Lung (tissue), 12 donors: ENCODE measurements around the gene PM20D1. TPM values are rescaled to one million over a fixed set of nuclear protein-coding genes. Genes with fewer than 3 reads are reported as not detected.
A peak's percentile ranks its signal among the peaks of the same experiment; 100 is the strongest.

Source experiments
- ATAC-seq: fragments of 200-7000 bp; cut with Tn5 transposase; one replicate; pipeline ENCODE4 v1.9.1; 2020; ENCODE audit warnings: moderate number of reproducible peaks; ENCODE audit not compliant: insufficient read depth, low FRiP score
- DNase-seq, 3 donors: peaks; one replicate each; pipeline ENCODE4 v3.0.0-alpha.2; 2013 to 2017
- H3K27ac ChIP-seq, 2 donors: one replicate each; pipeline ENCODE4 v1.5.1; 2013; ENCODE audit warnings: mild to moderate bottlenecking in 2 of 2, moderate library complexity in 2 of 2, control low read depth in 1 of 2, inconsistent platforms in 1 of 2, low read depth in 1 of 2, low read length in 1 of 2
- H3K27me3 ChIP-seq, 3 donors: one replicate each; pipeline ENCODE4 v1.5.1; 2013; ENCODE audit warnings: low read length in 2 of 3; ENCODE audit not compliant: control insufficient read depth in 3 of 3, insufficient read depth in 3 of 3
- H3K36me3 ChIP-seq, 4 donors: one replicate each; pipeline ENCODE4 v1.5.1; 2013; ENCODE audit warnings: low read length in 4 of 4, mild to moderate bottlenecking in 1 of 4, moderate library complexity in 1 of 4; ENCODE audit not compliant: control insufficient read depth in 4 of 4, insufficient read depth in 4 of 4
- H3K4me1 ChIP-seq, 5 donors: one replicate each; pipeline ENCODE4 v1.5.1; 2013; ENCODE audit warnings: low read length in 5 of 5, mild to moderate bottlenecking in 2 of 5, moderate library complexity in 1 of 5; ENCODE audit not compliant: control insufficient read depth in 5 of 5, insufficient read depth in 5 of 5
- H3K4me3 ChIP-seq: one replicate; pipeline ENCODE4 v1.5.1; 2013; ENCODE audit warnings: mild to moderate bottlenecking, control low read depth, moderate library complexity
- H3K9ac ChIP-seq, 2 donors: one replicate each; pipeline ENCODE4 v1.5.1; 2013; ENCODE audit warnings: low read length in 2 of 2, control low read depth in 1 of 2; ENCODE audit not compliant: insufficient read depth in 1 of 2
- H3K9me3 ChIP-seq, 4 donors: one replicate each; pipeline ENCODE4 v1.5.1; 2013; ENCODE audit warnings: low read length in 3 of 4, mild to moderate bottlenecking in 1 of 4, moderate library complexity in 1 of 4; ENCODE audit not compliant: control insufficient read depth in 4 of 4, insufficient read depth in 3 of 4
- WGBS, 2 donors: extraction: QIAGEN DNeasy Blood & Tissue Kit; methylation state at CpG; one replicate each; pipeline ENCODE4 v1.1.7; 2013; 5-methylcytosine and 5-hydroxymethylcytosine counted together
- polyA plus RNA-seq, 2 donors: library from polyadenylated mRNA; stranded (reverse); fragments of 200-250 nt; gene quantifications; one replicate each; pipeline ENCODE4 v1.2.1, GENCODE V29; 2013
- total RNA-seq, 2 donors: library from RNA; depleted of rRNA in 1 of 2; stranded (reverse); fragments of >200 nt in 1 of 2; gene quantifications; one replicate each; pipeline ENCODE4 v1.2.1, GENCODE V29; 2014 to 2021
- TF ChIP-seq, protein P1 (sequence below): IDR thresholded peaks from 2 replicates; pipeline ENCODE4 v1.5.1; 2012; ENCODE audit warnings: mild to moderate bottlenecking; ENCODE audit errors: control extremely low read depth, extremely low read depth
- donor health status: control.
- donor health status: control.
- donor health status: Bipolar disorder and iron deficiency.
- donor health status: healthy.
- donor health status: DM: yes; HTN: yes; CAD: no.

PM20D1 gene
- total and polyA plus RNA-seq, 4 donors: 0.06 to 0.48 (median 0.28) TPM; not detected in 1

DNA sequence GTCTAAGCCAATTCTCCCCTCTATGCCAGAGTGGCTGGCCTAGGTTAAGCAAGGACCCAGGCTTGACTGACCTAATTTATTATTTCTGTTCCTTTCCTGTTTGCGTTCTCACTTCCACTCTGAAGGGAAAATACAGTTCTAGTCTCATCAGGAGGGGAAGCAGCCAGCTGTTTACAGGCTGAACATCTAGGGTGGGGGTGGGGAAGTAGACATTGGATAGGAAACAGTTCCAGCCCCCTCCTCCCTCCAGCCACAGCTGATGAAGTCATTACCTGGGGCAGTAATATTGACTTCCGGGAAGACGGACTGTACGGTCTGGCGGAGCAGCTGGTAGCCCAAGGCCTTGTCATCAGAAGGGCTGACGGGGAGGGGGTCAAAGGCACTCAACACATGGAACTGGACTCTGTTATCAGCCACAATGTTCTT, 17.6 kb downstream of the PM20D1 start:
- H3K9ac ChIP-seq: no peak overlapping the region
- ATAC-seq (no peak), DNase-seq (peak; percentile 35 to 71 (median 54))
- peak overlapping the region in 1 of 2 donors; percentile 45 for H3K27ac ChIP-seq
- WGBS, 2 donors: 66 to 70% methylated on average over 6 of the region's 6 CpGs
- TF ChIP-seq, protein P1, sequence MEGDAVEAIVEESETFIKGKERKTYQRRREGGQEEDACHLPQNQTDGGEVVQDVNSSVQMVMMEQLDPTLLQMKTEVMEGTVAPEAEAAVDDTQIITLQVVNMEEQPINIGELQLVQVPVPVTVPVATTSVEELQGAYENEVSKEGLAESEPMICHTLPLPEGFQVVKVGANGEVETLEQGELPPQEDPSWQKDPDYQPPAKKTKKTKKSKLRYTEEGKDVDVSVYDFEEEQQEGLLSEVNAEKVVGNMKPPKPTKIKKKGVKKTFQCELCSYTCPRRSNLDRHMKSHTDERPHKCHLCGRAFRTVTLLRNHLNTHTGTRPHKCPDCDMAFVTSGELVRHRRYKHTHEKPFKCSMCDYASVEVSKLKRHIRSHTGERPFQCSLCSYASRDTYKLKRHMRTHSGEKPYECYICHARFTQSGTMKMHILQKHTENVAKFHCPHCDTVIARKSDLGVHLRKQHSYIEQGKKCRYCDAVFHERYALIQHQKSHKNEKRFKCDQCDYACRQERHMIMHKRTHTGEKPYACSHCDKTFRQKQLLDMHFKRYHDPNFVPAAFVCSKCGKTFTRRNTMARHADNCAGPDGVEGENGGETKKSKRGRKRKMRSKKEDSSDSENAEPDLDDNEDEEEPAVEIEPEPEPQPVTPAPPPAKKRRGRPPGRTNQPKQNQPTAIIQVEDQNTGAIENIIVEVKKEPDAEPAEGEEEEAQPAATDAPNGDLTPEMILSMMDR: no peak
- H3K4me1 ChIP-seq: peaks cover 0 to 7% (median 2%) of the 10 kb centered on the region in 5 donors
- no peaks in the 10 kb centered on the region for H3K36me3 ChIP-seq
- H3K4me3 ChIP-seq: no peak overlapping the region
- H3K27me3 ChIP-seq: no peaks in the 10 kb centered on the region
- H3K9me3 ChIP-seq: no peaks in the 10 kb centered on the region

DNA sequence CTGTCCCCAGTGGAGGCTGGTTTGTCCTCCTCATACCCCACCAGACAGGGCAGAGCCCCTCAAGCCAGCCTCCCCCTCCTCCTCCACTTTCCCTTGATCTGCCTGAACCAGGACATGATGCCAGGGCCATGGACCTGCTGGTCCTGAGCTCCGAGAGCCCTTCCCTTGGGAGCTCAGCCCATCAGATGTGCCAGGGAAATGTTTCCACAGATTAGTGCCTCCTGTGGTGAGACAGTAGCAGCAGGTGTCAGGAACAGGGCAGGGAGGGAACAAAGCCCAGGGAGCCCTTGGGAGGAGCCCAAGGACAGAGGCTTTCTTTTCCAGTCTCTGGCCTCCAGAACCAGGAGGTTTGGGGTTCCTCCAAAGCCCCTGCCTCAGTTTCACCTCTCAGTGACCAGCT, 22.3 kb downstream of the PM20D1 start:
- DNase-seq: no peak
- H3K9me3 ChIP-seq: no peaks in the 10 kb centered on the region
- H3K9ac ChIP-seq: no peak overlapping the region
- peaks cover 0 to 15% (median 4%) of the 10 kb centered on the region in 5 donors for H3K4me1 ChIP-seq
- H3K27ac ChIP-seq: no peak overlapping the region
- H3K27me3 ChIP-seq: no peaks in the 10 kb centered on the region
- H3K4me3 ChIP-seq: no peak overlapping the region
- no peaks in the 10 kb centered on the region for H3K36me3 ChIP-seq
- ATAC-seq: no peak
- 58 to 92% methylated on average over 1 of the region's 1 CpG for WGBS, 2 donors
- TF ChIP-seq, protein P1: no peak

DNA sequence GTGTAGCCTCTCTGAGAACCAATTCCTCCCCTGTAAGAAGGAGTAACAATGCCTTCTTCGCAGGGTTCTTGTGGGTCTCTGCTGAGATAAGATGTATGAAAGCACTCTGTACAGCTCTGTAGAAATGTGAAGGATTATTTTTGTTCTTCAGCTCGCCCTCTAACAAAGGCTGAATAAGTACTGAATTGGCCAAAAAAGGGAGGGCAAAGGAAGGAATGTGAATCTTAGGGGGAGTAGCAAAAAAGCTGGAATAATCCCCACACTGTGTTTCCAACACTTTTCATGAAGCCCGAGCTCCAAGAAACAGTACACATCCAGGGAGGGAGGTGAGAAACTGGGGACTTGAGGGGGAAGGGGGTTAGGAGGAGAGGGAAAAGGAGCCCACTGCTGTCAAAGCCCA, 22.9 kb downstream of the PM20D1 start:
- no peak for ATAC-seq
- 78 to 81% methylated on average over 3 of the region's 3 CpGs for WGBS, 2 donors
- no peak overlapping the region for H3K4me3 ChIP-seq
- H3K9ac ChIP-seq: no peak overlapping the region
- H3K9me3 ChIP-seq: no peaks in the 10 kb centered on the region
- TF ChIP-seq, protein P1: no peak
- peaks cover 0 to 15% (median 2%) of the 10 kb centered on the region in 5 donors for H3K4me1 ChIP-seq
- H3K36me3 ChIP-seq: no peaks in the 10 kb centered on the region
- H3K27me3 ChIP-seq: no peaks in the 10 kb centered on the region
- H3K27ac ChIP-seq: peak overlapping the region in 1 of 2 donors; percentile 35
- DNase-seq: peak in 2 of 3 donors; percentile 22 to 26
